HepG2 (cell line): Measurements from ENCODE around the gene IFNAR1. TPM values are rescaled to one million over a fixed set of nuclear protein-coding genes. Genes with fewer than 3 reads are reported as not detected.

Experiments
- FOXP1 ChIP-seq, 2 experiments: fragments of 450-650 bp in 1 of 2; IDR thresholded peaks; 2 replicates each; pipeline ENCODE4 v1.6.1; 2017 to 2018; ENCODE audit warnings: antibody characterized with exemption in 1 of 2
- GABPB1 ChIP-seq: IDR thresholded peaks from 2 replicates; pipeline ENCODE4 v1.6.1; 2016; ENCODE audit warnings: mild to moderate bottlenecking, missing genetic modification reagents, moderate library complexity, missing compliant biosample characterization
- HOXA7 ChIP-seq: sonication (generic); formaldehyde crosslinking; IDR thresholded peaks from 2 replicates; pipeline ENCODE4 v1.8.1; 2022; ENCODE audit warnings: mild to moderate bottlenecking, missing genetic modification reagents, moderate library complexity
- KAT2B ChIP-seq: fragments of 150-350 bp; IDR thresholded peaks from 2 replicates; pipeline ENCODE4 v1.6.1; 2014; ENCODE audit warnings: low read depth, low read length, borderline replicate concordance
- NFKB2 ChIP-seq: sonication (generic); formaldehyde crosslinking; IDR thresholded peaks from 2 replicates; pipeline ENCODE4 v1.4.0; 2020; ENCODE audit warnings: missing genetic modification reagents, borderline replicate concordance
- NR2F6 ChIP-seq, 2 experiments: IDR thresholded peaks; 2 replicates each; pipeline ENCODE4 v1.6.1; 2016; ENCODE audit warnings: antibody characterized with exemption in 1 of 2, mild to moderate bottlenecking in 1 of 2
- PPARG ChIP-seq: conservative IDR thresholded peaks from 2 replicates; pipeline ENCODE4 v1.6.1; 2016; ENCODE audit warnings: missing biosample characterization, missing genetic modification reagents
- RXRB ChIP-seq: IDR thresholded peaks from 2 replicates; pipeline ENCODE4 v1.6.1; 2016; ENCODE audit warnings: borderline replicate concordance, missing genetic modification reagents, missing compliant biosample characterization
- SETDB1 ChIP-seq: sonication (generic); formaldehyde crosslinking; IDR thresholded peaks from 2 replicates; pipeline ENCODE4 v1.5.1; 2020; ENCODE audit warnings: missing genetic modification reagents, mild to moderate bottlenecking, borderline replicate concordance
- SP4 ChIP-seq: sonication (generic); formaldehyde crosslinking; IDR thresholded peaks from 2 replicates; pipeline ENCODE4 v1.8.1; 2023; ENCODE audit warnings: mild to moderate bottlenecking, missing genetic modification reagents
- TCF7 ChIP-seq: sonication (generic); IDR thresholded peaks from 2 replicates; pipeline ENCODE4 v1.6.1; 2016; ENCODE audit warnings: antibody characterized with exemption, low read depth
- XRCC5 ChIP-seq: fragments of 200-400 bp; formaldehyde crosslinking; optimal IDR thresholded peaks from 2 replicates; pipeline ENCODE3; 2017; ENCODE audit warnings: mild to moderate bottlenecking, low read length
- ZC3H4 ChIP-seq: sonication (generic); formaldehyde crosslinking; IDR thresholded peaks from 2 replicates; pipeline ENCODE4 v1.4.0; 2020; ENCODE audit warnings: missing genetic modification reagents, borderline replicate concordance
- ZMYM3 ChIP-seq: sonication (generic); formaldehyde crosslinking; IDR thresholded peaks from 2 replicates; pipeline ENCODE4 v1.5.1; 2020; ENCODE audit warnings: mild to moderate bottlenecking, missing genetic modification reagents
- ZNF136 ChIP-seq: sonication (generic); formaldehyde crosslinking; IDR thresholded peaks from 2 replicates; pipeline ENCODE4 v1.8.1; 2022; ENCODE audit warnings: low read depth, mild to moderate bottlenecking, moderate library complexity, missing genetic modification reagents
- ZNF292 ChIP-seq: sonication (generic); formaldehyde crosslinking; IDR thresholded peaks from 2 replicates; pipeline ENCODE4 v1.8.1; 2022; ENCODE audit warnings: mild to moderate bottlenecking, low read depth, missing genetic modification reagents, borderline replicate concordance
- ZNF501 ChIP-seq: sonication (generic); formaldehyde crosslinking; IDR thresholded peaks from 2 replicates; pipeline ENCODE4 v1.5.1; 2020; ENCODE audit warnings: mild to moderate bottlenecking, moderate library complexity, missing genetic modification reagents
- ZNF841 ChIP-seq: sonication (generic); formaldehyde crosslinking; IDR thresholded peaks from 2 replicates; pipeline ENCODE4 v1.8.1; 2023; ENCODE audit warnings: missing genetic modification reagents, borderline replicate concordance
- polyA plus RNA-seq, 8 experiments: library from polyadenylated mRNA; depleted of rRNA in 3 of 8; stranded (reverse) in 7 of 8; unstranded in 1 of 8; fragments of >200 nt; fragmentation: Illumina TruSeq in 4 of 8; extraction: Trizol in 4 of 8; gene quantifications; 2 replicates each; pipeline versions ENCODE4 v1.2.1 to v1.2.3, GENCODE V29; 2011 to 2016; ENCODE audit warnings: low read depth in 4 of 8, missing spikeins in 1 of 8, mixed read lengths in 1 of 8; ENCODE audit not compliant: insufficient read depth in 1 of 8
- total RNA-seq, 5 experiments: library from RNA; depleted of rRNA; stranded (reverse); fragments of >200 nt; fragmentation: Illumina TruSeq; extraction: Trizol; gene quantifications; 2 replicates each; pipeline ENCODE4 v1.2.3, GENCODE V29; 2016; ENCODE audit warnings: low read depth in 1 of 5
- TF ChIP-seq, protein P1 (sequence below): sonication (generic); formaldehyde crosslinking; IDR thresholded peaks from 2 replicates; pipeline ENCODE4 v1.8.0; 2022; ENCODE audit warnings: mild to moderate bottlenecking, missing genetic modification reagents
- TF ChIP-seq, protein P2 (sequence below): sonication (generic); formaldehyde crosslinking; IDR thresholded peaks from 2 replicates; pipeline ENCODE4 v1.8.1; 2022; ENCODE audit warnings: low read depth, mild to moderate bottlenecking, missing genetic modification reagents
- TF ChIP-seq, protein P3 (sequence below): sonication (generic); formaldehyde crosslinking; conservative IDR thresholded peaks from 2 replicates; pipeline ENCODE4 v1.8.1; 2023; ENCODE audit warnings: missing genetic modification reagents
- TF ChIP-seq, protein P4 (sequence below): IDR thresholded peaks from 2 replicates; pipeline ENCODE4 v1.6.1; 2016; ENCODE audit warnings: missing biosample characterization, missing genetic modification reagents, low read depth

IFNAR1 gene
- total and polyA plus RNA-seq, 2 of the 13 experiments (the other 11 are each of a cell fraction or from before 2014, with no cell fraction given), result 6.7 to 9.3 TPM

DNA sequence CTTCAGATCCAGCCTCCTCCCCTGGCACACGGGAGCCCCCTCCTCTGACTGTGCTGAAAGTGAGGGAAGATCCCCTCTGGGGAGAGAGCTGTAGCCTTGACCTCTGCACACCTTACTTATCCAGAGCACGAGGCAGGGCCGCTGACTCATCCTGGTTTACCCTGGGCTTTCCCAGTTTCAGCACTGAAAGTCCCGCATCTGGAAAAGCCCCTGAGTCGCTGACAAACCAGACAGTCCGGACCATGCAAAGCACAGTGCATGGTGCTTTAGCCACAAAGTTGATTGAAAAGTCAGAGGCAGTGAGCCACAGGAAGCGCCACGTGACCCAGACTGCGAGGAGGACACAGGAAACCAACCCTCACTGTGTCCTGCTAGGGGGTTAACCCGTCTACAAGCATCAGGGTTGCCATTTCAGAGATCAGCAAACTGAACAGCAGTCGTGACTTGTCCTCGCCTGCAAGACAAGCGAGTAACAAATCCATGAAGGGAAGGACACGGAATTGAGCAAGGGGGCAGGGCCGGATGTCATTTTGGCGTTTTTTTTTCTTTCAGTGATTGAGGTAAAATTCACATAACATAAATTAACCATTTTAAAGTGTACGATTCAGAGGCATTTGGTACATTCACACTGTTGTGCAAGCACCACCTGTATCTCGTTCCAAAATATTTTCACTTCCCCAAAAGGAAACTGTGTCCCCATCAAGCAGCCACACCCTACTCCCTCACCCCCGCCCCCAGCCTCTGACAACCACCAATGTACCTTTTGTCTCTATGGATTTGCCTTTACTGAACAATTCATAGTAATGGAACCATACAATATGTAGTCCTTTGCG, 58.5 kb downstream of the IFNAR1 start (continued):
- TF ChIP-seq NR2F6 (IDR thresholded peaks at IDR 0.05), result peak; percentile 97
- peak; percentile 99 for TF ChIP-seq NR2F6 (CRISPR knock-in tag; IDR thresholded peaks at IDR 0.05)
- no peak for TF ChIP-seq HOXA7 (CRISPR knock-in tag)
- peak; percentile 59 for TF ChIP-seq XRCC5
- peak; percentile 24; the same call in 1 of the 2 replicates for TF ChIP-seq NFKB2 (CRISPR knock-in tag)
- TF ChIP-seq ZNF841 (CRISPR knock-in tag), result no peak
- peak; percentile 82 for TF ChIP-seq ZMYM3 (CRISPR knock-in tag)
- TF ChIP-seq KAT2B, result no peak
- TF ChIP-seq, protein P1, sequence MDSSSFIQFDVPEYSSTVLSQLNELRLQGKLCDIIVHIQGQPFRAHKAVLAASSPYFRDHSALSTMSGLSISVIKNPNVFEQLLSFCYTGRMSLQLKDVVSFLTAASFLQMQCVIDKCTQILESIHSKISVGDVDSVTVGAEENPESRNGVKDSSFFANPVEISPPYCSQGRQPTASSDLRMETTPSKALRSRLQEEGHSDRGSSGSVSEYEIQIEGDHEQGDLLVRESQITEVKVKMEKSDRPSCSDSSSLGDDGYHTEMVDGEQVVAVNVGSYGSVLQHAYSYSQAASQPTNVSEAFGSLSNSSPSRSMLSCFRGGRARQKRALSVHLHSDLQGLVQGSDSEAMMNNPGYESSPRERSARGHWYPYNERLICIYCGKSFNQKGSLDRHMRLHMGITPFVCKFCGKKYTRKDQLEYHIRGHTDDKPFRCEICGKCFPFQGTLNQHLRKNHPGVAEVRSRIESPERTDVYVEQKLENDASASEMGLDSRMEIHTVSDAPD, result peak; percentile 66; the same call in 1 of the 2 replicates
- TF ChIP-seq SP4, result peak; percentile 35; the same call in 1 of the 2 replicates
- TF ChIP-seq SETDB1 (CRISPR knock-in tag), result no peak
- no peak for TF ChIP-seq ZC3H4 (CRISPR knock-in tag)
- peak; percentile 39 for TF ChIP-seq GABPB1 (CRISPR knock-in tag)
- peak; percentile 94 for TF ChIP-seq RXRB (CRISPR knock-in tag)
- 0 out of 2 replicates have a peak, but pooled peaks have one; percentile 20 for TF ChIP-seq TCF7
- TF ChIP-seq, protein P2, sequence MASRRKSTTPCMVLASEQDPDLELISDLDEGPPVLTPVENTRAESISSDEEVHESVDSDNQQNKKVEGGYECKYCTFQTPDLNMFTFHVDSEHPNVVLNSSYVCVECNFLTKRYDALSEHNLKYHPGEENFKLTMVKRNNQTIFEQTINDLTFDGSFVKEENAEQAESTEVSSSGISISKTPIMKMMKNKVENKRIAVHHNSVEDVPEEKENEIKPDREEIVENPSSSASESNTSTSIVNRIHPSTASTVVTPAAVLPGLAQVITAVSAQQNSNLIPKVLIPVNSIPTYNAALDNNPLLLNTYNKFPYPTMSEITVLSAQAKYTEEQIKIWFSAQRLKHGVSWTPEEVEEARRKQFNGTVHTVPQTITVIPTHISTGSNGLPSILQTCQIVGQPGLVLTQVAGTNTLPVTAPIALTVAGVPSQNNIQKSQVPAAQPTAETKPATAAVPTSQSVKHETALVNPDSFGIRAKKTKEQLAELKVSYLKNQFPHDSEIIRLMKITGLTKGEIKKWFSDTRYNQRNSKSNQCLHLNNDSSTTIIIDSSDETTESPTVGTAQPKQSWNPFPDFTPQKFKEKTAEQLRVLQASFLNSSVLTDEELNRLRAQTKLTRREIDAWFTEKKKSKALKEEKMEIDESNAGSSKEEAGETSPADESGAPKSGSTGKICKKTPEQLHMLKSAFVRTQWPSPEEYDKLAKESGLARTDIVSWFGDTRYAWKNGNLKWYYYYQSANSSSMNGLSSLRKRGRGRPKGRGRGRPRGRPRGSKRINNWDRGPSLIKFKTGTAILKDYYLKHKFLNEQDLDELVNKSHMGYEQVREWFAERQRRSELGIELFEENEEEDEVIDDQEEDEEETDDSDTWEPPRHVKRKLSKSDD (CRISPR knock-in tag), result no peak
- peak; percentile 70; the same call in 1 of the 2 replicates for TF ChIP-seq ZNF501 (CRISPR knock-in tag)
- TF ChIP-seq ZNF292, result peak; percentile 79; the same call in 1 of the 2 replicates
- no peak for TF ChIP-seq ZNF136 (CRISPR knock-in tag)
- TF ChIP-seq, protein P3, sequence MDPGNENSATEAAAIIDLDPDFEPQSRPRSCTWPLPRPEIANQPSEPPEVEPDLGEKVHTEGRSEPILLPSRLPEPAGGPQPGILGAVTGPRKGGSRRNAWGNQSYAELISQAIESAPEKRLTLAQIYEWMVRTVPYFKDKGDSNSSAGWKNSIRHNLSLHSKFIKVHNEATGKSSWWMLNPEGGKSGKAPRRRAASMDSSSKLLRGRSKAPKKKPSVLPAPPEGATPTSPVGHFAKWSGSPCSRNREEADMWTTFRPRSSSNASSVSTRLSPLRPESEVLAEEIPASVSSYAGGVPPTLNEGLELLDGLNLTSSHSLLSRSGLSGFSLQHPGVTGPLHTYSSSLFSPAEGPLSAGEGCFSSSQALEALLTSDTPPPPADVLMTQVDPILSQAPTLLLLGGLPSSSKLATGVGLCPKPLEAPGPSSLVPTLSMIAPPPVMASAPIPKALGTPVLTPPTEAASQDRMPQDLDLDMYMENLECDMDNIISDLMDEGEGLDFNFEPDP (CRISPR knock-in tag), result no peak
- no peak for TF ChIP-seq FOXP1 (IDR thresholded peaks at IDR 0.05)
- peak; percentile 44; the same call in 1 of the 2 replicates for TF ChIP-seq FOXP1 (CRISPR knock-in tag; IDR thresholded peaks at IDR 0.05)
- TF ChIP-seq, protein P4, sequence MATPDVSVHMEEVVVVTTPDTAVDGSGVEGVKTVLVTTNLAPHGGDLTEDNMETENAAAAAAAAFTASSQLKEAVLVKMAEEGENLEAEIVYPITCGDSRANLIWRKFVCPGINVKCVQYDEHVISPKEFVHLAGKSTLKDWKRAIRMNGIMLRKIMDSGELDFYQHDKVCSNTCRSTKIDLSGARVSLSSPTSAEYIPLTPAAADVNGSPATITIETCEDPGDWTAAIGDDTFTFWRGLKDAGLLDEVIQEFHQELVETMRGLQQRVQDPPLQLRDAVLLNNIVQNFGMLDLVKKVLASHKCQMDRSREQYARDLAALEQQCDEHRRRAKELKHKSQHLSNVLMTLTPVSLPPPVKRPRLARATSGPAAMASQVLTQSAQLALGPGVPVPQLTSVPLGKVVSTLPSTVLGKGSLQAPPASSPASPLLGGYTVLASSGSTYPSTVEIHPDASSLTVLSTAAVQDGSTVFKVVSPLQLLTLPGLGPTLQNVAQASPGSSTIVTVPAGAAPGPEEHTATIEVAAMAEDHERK (CRISPR knock-in tag), result no peak
- peak; percentile 95 for TF ChIP-seq PPARG (CRISPR knock-in tag)
